Measurements from ENCODE around the gene ZFR. TPM values are rescaled to one million over a fixed set of nuclear protein-coding genes. Genes with fewer than 3 reads are reported as not detected.

The ZFR gene
- total RNA-seq, 1 experiment from 2014 or later = 78.3 TPM

GRCh38 chr5:32342656-32343055, 101.9 kb downstream of the ZFR start:
- Mint-ChIP-seq H3K4me3 (ENCODE audit: unreplicated experiment) (no peak overlapping the region), H3K4me1 (ENCODE audit: low read depth, unreplicated experiment) (no peaks in the 10 kb centered on the region), H3K36me3 (ENCODE audit: insufficient read depth, unreplicated experiment) (peaks cover 4% of the 10 kb centered on the region), H3K9me3 (ENCODE audit: unreplicated experiment) (peaks cover 19% of the 10 kb centered on the region), H3K27ac (ENCODE audit: unreplicated experiment) (no peak overlapping the region), H3K27me3 (ENCODE audit: insufficient read depth, unreplicated experiment) (no peaks in the 10 kb centered on the region)
- peaks cover 48% of the 10 kb centered on the region for H3K9me3 ChIP-seq
- DNase-seq = no peak
- H3K27me3 ChIP-seq (replicated peaks; ENCODE audit: control insufficient read depth, insufficient read depth, low read length) = no peaks in the 10 kb centered on the region
- TF ChIP-seq CTCF (IDR thresholded peaks at IDR 0.05; ENCODE audit: insufficient read depth in 1 of 2, low read depth in 1 of 2, low read length in 1 of 2, severe bottlenecking in 1 of 2, unreplicated experiment in 1 of 2) = no peak
- ChIA-PET CTCF (no interaction called here), POLR2A (no interaction called here)
- no peak overlapping the region for H3K4me3 ChIP-seq (ENCODE audit: low read depth, low read length)
- BruUV-seq (replicated peaks) = no TSS peak
- H3K4me1 ChIP-seq = no peaks in the 10 kb centered on the region
- H3K36me3 ChIP-seq (ENCODE audit: control insufficient read depth, insufficient read depth, low read length) = no peaks in the 10 kb centered on the region
- intact Hi-C loops (cut with micrococcal nuclease; ENCODE audit: unreplicated experiment) = no loop called here

GRCh38 chr5:32339878-32340277, 104.7 kb downstream of the ZFR start:
- POLR2A ChIA-PET = no interaction called here
- Mint-ChIP-seq H3K4me3 (ENCODE audit: unreplicated experiment) (no peak overlapping the region), H3K9me3 (ENCODE audit: unreplicated experiment) (peaks cover 35% of the 10 kb centered on the region)

GRCh38 chr5:32339198-32339597, 105.3 kb downstream of the ZFR start:
- peaks cover 4% of the 10 kb centered on the region for H3K36me3 Mint-ChIP-seq (ENCODE audit: insufficient read depth, unreplicated experiment)
- BruUV-seq (replicated peaks) = no TSS peak

More at GRCh38 chr5:32339878-32340277, 104.7 kb downstream of the ZFR start:
- Mint-ChIP-seq H3K36me3 (ENCODE audit: insufficient read depth, unreplicated experiment) (peaks cover 4% of the 10 kb centered on the region), H3K27me3 (ENCODE audit: insufficient read depth, unreplicated experiment) (no peaks in the 10 kb centered on the region), H3K27ac (ENCODE audit: unreplicated experiment) (no peak overlapping the region), H3K4me1 (ENCODE audit: low read depth, unreplicated experiment) (no peaks in the 10 kb centered on the region)
- H3K9me3 ChIP-seq = peaks cover 45% of the 10 kb centered on the region
- H3K4me1 ChIP-seq = no peaks in the 10 kb centered on the region
- no peak for DNase-seq
- no peak for TF ChIP-seq CTCF (IDR thresholded peaks at IDR 0.05; ENCODE audit: insufficient read depth in 1 of 2, low read depth in 1 of 2, low read length in 1 of 2, severe bottlenecking in 1 of 2, unreplicated experiment in 1 of 2)
- H3K36me3 ChIP-seq (ENCODE audit: control insufficient read depth, insufficient read depth, low read length) = no peaks in the 10 kb centered on the region
- CTCF ChIA-PET = no interaction called here
- no peaks in the 10 kb centered on the region for H3K27me3 ChIP-seq (replicated peaks; ENCODE audit: control insufficient read depth, insufficient read depth, low read length)
- no peak overlapping the region for H3K4me3 ChIP-seq (ENCODE audit: low read depth, low read length)
- intact Hi-C loops (cut with micrococcal nuclease; ENCODE audit: unreplicated experiment) = no loop called here
- BruUV-seq (replicated peaks) = no TSS peak

More at GRCh38 chr5:32339198-32339597, 105.3 kb downstream of the ZFR start:
- no peak overlapping the region for H3K4me3 Mint-ChIP-seq (ENCODE audit: unreplicated experiment)
- Histone ChIP-seq H3K4me1 (no peaks in the 10 kb centered on the region), H3K9me3 (peaks cover 45% of the 10 kb centered on the region), H3K4me3 (ENCODE audit: low read depth, low read length) (no peak overlapping the region), H3K36me3 (ENCODE audit: control insufficient read depth, insufficient read depth, low read length) (no peaks in the 10 kb centered on the region), H3K27me3 (replicated peaks; ENCODE audit: control insufficient read depth, insufficient read depth, low read length) (no peaks in the 10 kb centered on the region)
- H3K4me1 Mint-ChIP-seq (ENCODE audit: low read depth, unreplicated experiment) = no peaks in the 10 kb centered on the region
- peak in 1 of 2 experiments; percentile 51 for DNase-seq
- POLR2A ChIA-PET = no interaction called here
- CTCF ChIA-PET = no interaction called here
- intact Hi-C loops (cut with micrococcal nuclease; ENCODE audit: unreplicated experiment) = no loop called here
- H3K9me3 Mint-ChIP-seq (ENCODE audit: unreplicated experiment) = peaks cover 41% of the 10 kb centered on the region
- no peak for TF ChIP-seq CTCF (IDR thresholded peaks at IDR 0.05; ENCODE audit: insufficient read depth in 1 of 2, low read depth in 1 of 2, low read length in 1 of 2, severe bottlenecking in 1 of 2, unreplicated experiment in 1 of 2)
- H3K27ac Mint-ChIP-seq (ENCODE audit: unreplicated experiment) = no peak overlapping the region
- H3K27me3 Mint-ChIP-seq (ENCODE audit: insufficient read depth, unreplicated experiment) = no peaks in the 10 kb centered on the region
